Cardiac fibroblast (primary cell): ENCODE measurements around the gene MKRN2OS.

Experiments
- DNase-seq, 2 donors: peaks; one replicate each; pipeline versions ENCODE4 v3.0.0 to v3.0.0-alpha.2; 2010; ENCODE audit warnings: low read depth in 2 of 2
- H3K4me3 ChIP-seq, 2 donors: replicated peaks in 1 of 2; 1 replicate in 1 of 2; 2 replicates in 1 of 2; pipeline ENCODE4 v1.5.1; 2011; ENCODE audit warnings: low read depth in 2 of 2, low read length in 2 of 2, mild to moderate bottlenecking in 2 of 2, moderate library complexity in 1 of 2
- TF ChIP-seq, protein P1 (sequence below): IDR thresholded peaks from one replicate; pipeline ENCODE4 v1.5.1; 2011; ENCODE audit warnings: low read depth, mild to moderate bottlenecking, low read length, inconsistent platforms

MKRN2OS gene

DNA sequence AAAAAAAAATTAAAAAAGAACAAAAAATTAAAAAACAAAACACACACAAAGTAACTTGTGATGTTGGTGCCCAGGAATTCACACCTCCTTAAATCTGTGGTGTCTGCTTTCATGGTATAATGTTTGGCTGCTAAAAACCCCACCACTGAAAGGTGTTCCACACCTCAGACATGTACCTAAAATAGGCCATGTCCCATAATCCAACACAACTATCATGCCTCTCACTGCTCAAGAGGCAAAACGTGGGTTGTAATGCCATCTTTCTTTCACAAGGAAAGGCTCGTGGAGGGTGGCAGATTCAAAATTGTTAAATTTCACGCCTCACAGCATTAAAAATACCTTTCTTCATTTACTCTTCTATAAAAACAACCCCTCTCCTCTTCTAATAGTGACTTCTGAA, 41.1 kb upstream of the MKRN2OS start:
- no peak overlapping the region for H3K4me3 ChIP-seq
- TF ChIP-seq, protein P1, sequence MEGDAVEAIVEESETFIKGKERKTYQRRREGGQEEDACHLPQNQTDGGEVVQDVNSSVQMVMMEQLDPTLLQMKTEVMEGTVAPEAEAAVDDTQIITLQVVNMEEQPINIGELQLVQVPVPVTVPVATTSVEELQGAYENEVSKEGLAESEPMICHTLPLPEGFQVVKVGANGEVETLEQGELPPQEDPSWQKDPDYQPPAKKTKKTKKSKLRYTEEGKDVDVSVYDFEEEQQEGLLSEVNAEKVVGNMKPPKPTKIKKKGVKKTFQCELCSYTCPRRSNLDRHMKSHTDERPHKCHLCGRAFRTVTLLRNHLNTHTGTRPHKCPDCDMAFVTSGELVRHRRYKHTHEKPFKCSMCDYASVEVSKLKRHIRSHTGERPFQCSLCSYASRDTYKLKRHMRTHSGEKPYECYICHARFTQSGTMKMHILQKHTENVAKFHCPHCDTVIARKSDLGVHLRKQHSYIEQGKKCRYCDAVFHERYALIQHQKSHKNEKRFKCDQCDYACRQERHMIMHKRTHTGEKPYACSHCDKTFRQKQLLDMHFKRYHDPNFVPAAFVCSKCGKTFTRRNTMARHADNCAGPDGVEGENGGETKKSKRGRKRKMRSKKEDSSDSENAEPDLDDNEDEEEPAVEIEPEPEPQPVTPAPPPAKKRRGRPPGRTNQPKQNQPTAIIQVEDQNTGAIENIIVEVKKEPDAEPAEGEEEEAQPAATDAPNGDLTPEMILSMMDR: no peak
- DNase-seq: no peak

DNA sequence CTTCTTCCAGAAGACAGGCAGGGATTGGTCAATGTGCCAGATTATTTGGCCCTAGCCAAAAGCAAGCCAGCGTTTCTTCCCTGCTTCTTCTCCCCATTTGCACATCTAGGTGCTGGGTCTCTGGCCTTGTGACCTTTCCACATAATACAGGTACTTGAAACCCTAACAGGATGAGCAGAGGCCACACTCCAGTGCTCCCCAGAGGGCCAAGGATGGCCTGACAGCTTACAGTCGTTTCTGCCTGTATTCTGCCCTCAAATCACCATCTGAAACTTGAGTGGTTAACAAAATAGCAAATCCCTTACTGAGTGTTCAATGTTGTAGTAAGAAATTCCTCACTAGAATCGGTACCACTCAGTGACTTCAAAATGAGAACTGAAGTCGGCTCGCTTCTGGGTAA, 40.7 kb upstream of the MKRN2OS start:
- no peak overlapping the region for H3K4me3 ChIP-seq
- TF ChIP-seq, protein P1: no peak
- no peak for DNase-seq

DNA sequence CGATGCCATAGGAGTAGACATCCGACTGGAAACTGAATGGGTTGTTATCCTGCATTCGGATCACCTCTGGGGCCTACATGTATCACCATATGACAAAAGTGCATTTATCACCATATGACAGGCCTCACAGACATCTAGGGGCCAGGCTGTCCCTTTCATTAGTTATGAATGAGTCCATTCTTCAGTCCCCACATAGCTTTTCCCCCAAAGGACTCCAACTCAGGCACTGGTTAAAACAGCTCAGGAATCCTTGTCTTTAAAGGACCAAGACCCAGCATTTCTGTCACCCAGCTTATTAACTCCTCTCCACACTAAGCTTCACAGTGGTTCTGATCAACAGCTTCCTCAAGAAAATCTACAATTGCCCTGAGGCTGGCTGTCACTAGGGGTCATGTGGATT, 39.9 kb upstream of the MKRN2OS start:
- no peak for DNase-seq
- no peak overlapping the region for H3K4me3 ChIP-seq
- TF ChIP-seq, protein P1: no peak

DNA sequence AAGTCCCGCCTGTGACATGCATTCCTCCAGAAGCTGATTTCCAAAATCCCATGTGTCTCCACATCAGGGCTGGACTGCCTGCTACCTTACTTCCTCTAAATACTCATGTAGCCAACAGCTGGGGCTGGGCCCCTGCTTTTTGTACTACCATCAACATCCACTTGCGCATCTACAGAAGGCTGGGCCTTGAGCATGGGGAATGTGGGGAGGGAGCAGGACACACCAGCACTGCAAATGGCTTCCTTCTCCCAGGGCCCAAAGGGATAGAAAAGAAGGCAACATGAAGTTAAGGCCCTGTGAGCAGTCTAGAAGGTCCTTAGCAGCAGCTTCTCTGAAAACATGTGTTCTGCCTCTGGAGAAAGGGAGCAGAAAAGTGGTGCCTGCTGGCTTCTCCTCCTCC, 38.8 kb upstream of the MKRN2OS start:
- no peak for DNase-seq
- no peak overlapping the region for H3K4me3 ChIP-seq
- TF ChIP-seq, protein P1: no peak

DNA sequence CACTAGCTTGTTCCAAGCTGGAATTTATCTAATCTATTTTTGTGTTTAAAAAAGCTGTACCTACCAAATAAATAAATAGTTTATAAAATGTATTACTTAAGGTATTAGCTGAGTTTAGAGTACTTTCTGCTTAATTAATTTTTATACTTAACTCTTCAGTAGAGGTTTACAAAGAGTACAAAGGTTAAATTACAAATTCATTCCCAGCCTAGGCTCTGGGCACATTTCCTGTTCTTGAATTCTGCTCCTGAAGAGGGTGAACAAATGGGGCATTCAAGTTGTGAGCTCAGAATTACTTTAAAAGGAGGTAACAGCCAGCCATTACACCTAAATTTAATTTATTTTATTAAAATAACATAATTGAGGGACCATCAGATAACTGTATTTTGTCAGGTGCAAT, 38.0 kb upstream of the MKRN2OS start:
- TF ChIP-seq, protein P1: no peak
- no peak overlapping the region for H3K4me3 ChIP-seq
- DNase-seq: no peak

DNA sequence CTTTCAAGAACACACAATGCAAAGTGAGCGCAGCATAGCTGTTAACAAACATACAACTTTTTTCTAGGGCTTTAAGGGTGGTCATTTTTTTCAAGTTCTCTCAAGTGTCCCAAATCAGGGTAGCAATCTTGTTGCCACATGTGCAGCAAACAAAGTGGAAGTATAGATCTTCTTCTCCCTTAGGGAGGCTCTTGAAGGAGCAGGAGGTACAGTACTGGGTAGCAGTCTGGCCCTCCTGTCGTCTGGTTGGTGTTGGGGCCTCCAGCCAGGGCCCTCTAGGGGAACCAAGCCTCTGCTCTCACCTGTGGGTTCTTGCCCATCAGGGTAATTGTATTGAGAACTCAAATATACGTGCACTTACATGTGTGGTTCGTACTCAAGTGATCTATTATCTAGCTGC, 37.4 kb upstream of the MKRN2OS start:
- DNase-seq: no peak
- no peak overlapping the region for H3K4me3 ChIP-seq
- TF ChIP-seq, protein P1: no peak

DNA sequence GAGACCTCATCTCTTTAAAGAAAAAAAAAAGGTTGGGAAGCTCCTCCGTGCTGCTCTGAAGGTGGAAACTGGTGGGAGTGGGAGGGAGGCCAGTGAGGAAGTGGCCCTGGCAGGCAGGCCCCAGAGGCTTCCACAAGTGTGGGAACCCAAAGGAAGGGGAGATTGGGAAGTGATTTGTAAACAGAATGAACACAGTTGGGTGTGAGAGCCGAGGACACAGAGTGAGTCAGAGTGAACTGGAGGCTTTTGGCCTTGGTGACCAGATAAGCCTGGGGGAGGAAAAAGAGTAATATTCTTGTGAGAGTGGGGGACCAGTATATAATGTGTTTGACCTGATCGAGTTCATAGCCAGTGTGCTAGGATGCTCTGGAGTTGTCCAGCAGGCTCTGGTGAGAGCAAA, 34.6 kb upstream of the MKRN2OS start:
- no peak overlapping the region for H3K4me3 ChIP-seq
- DNase-seq: peak; percentile 35 to 57
- TF ChIP-seq, protein P1: no peak
